SU-DHL-6 (cell line): Measurements from ENCODE around the gene GNL3.

Source experiments
- CTCF ChIP-seq: fragments of 200-600 bp; sonication (generic); IDR thresholded peaks from one replicate; pipeline ENCODE4 v1.5.1; 2017; ENCODE audit warnings: antibody characterized with exemption, mild to moderate bottlenecking, low read length, moderate library complexity; ENCODE audit not compliant: insufficient read depth, poor library complexity, severe bottlenecking
- EZH2phosphoT487 ChIP-seq: fragments of 200-600 bp; sonication (generic), shearing (Covaris generic); conservative IDR thresholded peaks from 2 replicates; pipeline ENCODE4 v1.6.1; 2018; ENCODE audit warnings: mild to moderate bottlenecking, antibody characterized with exemption, low read length, moderate library complexity, mixed read lengths

- TF ChIP-seq EZH2phosphoT487 = no peak
- TF ChIP-seq CTCF = no peak
These were observed 38.7 kb downstream of the GNL3 start for GRCh38 chr3:52724511-52724910.
